ENCODE results near the gene KLHL25.

The KLHL25 gene

GRCh38 chr15:85749261-85750151 is 45.2 kb downstream of the KLHL25 start:
- ATAC-seq (ENCODE audit: insufficient read depth, low read depth): no peak
- no peaks in the 10 kb centered on the region for H4K20me1 ChIP-seq (ENCODE audit: insufficient read depth, low read length)
- no peak for DNase-seq
- no peak overlapping the region for H2AFZ ChIP-seq (ENCODE audit: low read depth, low read length)
- no peaks in the 10 kb centered on the region for H3K9me3 ChIP-seq (ENCODE audit: insufficient read depth, low read length, severe bottlenecking)
- no peaks in the 10 kb centered on the region for H3K79me2 ChIP-seq (ENCODE audit: insufficient read depth, low read length)
- no peaks in the 10 kb centered on the region for H3K27me3 ChIP-seq (ENCODE audit: insufficient read depth, low read length, poor library complexity)
- TF ChIP-seq CTCF (IDR thresholded peaks at IDR 0.05; ENCODE audit: borderline replicate concordance, extremely low read depth, low read length, poor library complexity, severe bottlenecking) (no peak), EZH2 (IDR thresholded peaks at IDR 0.05; ENCODE audit: borderline replicate concordance, low read depth, low read length, severe bottlenecking) (no peak)
- no peak overlapping the region for H3K27ac ChIP-seq (ENCODE audit: low read length)
- peaks cover 41% of the 10 kb centered on the region for H3K36me3 ChIP-seq (ENCODE audit: insufficient read depth, low read length)
- H3K4me3 ChIP-seq (ENCODE audit: low read depth in 1 of 2, low read length in 2 of 2): no peak overlapping the region
- H3K9ac ChIP-seq (ENCODE audit: low read depth, low read length): no peak overlapping the region
- no peak overlapping the region for H3K4me2 ChIP-seq (ENCODE audit: insufficient read depth, low read length)
- H3K4me1 ChIP-seq (ENCODE audit: insufficient read depth, low read length): no peaks in the 10 kb centered on the region

- no peak overlapping the region for H3K4me2 ChIP-seq (ENCODE audit: insufficient read depth, low read length)
- DNase-seq (no peak), ATAC-seq (ENCODE audit: insufficient read depth, low read depth) (no peak; the same call in 2 of the 3 replicates)
- H3K9me3 ChIP-seq (ENCODE audit: insufficient read depth, low read length, severe bottlenecking): no peaks in the 10 kb centered on the region
- H3K79me2 ChIP-seq (ENCODE audit: insufficient read depth, low read length): no peaks in the 10 kb centered on the region
- peaks cover 48% of the 10 kb centered on the region for H3K36me3 ChIP-seq (ENCODE audit: insufficient read depth, low read length)
- H3K27ac ChIP-seq (ENCODE audit: low read length): no peak overlapping the region
- H3K4me1 ChIP-seq (ENCODE audit: insufficient read depth, low read length): no peaks in the 10 kb centered on the region
- TF ChIP-seq EZH2 (IDR thresholded peaks at IDR 0.05; ENCODE audit: borderline replicate concordance, low read depth, low read length, severe bottlenecking) (no peak), CTCF (IDR thresholded peaks at IDR 0.05; ENCODE audit: borderline replicate concordance, extremely low read depth, low read length, poor library complexity, severe bottlenecking) (no peak)
- no peaks in the 10 kb centered on the region for H3K27me3 ChIP-seq (ENCODE audit: insufficient read depth, low read length, poor library complexity)
- no peaks in the 10 kb centered on the region for H4K20me1 ChIP-seq (ENCODE audit: insufficient read depth, low read length)
- H3K9ac ChIP-seq (ENCODE audit: low read depth, low read length): no peak overlapping the region
- no peak overlapping the region for H2AFZ ChIP-seq (ENCODE audit: low read depth, low read length)
- no peak overlapping the region for H3K4me3 ChIP-seq (ENCODE audit: low read depth in 1 of 2, low read length in 2 of 2)
These were observed 46.0 kb downstream of the KLHL25 start for GRCh38 chr15:85748729-85749128.

- DNase-seq (no peak), ATAC-seq (ENCODE audit: insufficient read depth, low read depth) (no peak)
- no peak overlapping the region for H3K27ac ChIP-seq (ENCODE audit: low read length)
- no peaks in the 10 kb centered on the region for H3K4me1 ChIP-seq (ENCODE audit: insufficient read depth, low read length)
- no peaks in the 10 kb centered on the region for H3K9me3 ChIP-seq (ENCODE audit: insufficient read depth, low read length, severe bottlenecking)
- H3K4me3 ChIP-seq (ENCODE audit: low read depth in 1 of 2, low read length in 2 of 2): no peak overlapping the region
- no peaks in the 10 kb centered on the region for H3K79me2 ChIP-seq (ENCODE audit: insufficient read depth, low read length)
- H3K9ac ChIP-seq (ENCODE audit: low read depth, low read length): no peak overlapping the region
- H3K27me3 ChIP-seq (ENCODE audit: insufficient read depth, low read length, poor library complexity): no peaks in the 10 kb centered on the region
- no peak overlapping the region for H3K4me2 ChIP-seq (ENCODE audit: insufficient read depth, low read length)
- no peak overlapping the region for H2AFZ ChIP-seq (ENCODE audit: low read depth, low read length)
- TF ChIP-seq EZH2 (IDR thresholded peaks at IDR 0.05; ENCODE audit: borderline replicate concordance, low read depth, low read length, severe bottlenecking) (no peak), CTCF (IDR thresholded peaks at IDR 0.05; ENCODE audit: borderline replicate concordance, extremely low read depth, low read length, poor library complexity, severe bottlenecking) (no peak)
- H4K20me1 ChIP-seq (ENCODE audit: insufficient read depth, low read length): no peaks in the 10 kb centered on the region
- H3K36me3 ChIP-seq (ENCODE audit: insufficient read depth, low read length): peaks cover 53% of the 10 kb centered on the region
These were observed 46.5 kb downstream of the KLHL25 start for GRCh38 chr15:85748176-85748575.
